ENCODE measurements around the gene HS3ST2.

DNA sequence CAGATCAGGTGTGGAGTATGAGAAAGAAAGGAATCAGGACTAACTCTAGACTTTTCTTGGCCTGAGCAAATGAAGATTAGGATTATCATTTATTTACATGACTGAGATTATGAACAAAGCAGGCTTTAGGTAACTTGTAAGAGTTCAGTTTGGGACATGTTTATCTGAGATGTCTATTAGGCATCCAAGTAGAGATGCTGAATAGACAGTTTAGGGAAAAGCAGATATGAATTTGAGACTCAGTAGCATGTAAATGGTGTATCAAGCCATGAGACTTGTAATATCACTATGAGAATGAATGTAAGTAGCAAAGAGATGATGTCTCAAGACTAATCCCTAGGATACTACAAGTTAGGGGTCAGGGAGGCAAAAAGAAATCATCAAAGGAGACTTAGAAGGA is 8.6 kb upstream of the HS3ST2 start:
- TF ChIP-seq CTCF (IDR thresholded peaks at IDR 0.05; ENCODE audit: control extremely low read depth in 1 of 3, insufficient read depth in 1 of 3, low read depth in 1 of 3, low read length in 3 of 3), result no peak
- TF ChIP-seq PHF8 (conservative IDR thresholded peaks at IDR 0.05; ENCODE audit: low read depth, low read length), result no peak
- no peak for TF ChIP-seq POLR2A (IDR thresholded peaks at IDR 0.05; ENCODE audit: control extremely low read depth in 1 of 2, low read depth in 2 of 2, low read length in 2 of 2)
- no peak for TF ChIP-seq EP300 (IDR thresholded peaks at IDR 0.05; ENCODE audit: borderline replicate concordance in 1 of 2, low read depth in 2 of 2, low read length in 2 of 2)
- TF ChIP-seq TEAD4 (IDR thresholded peaks at IDR 0.05; ENCODE audit: low read depth, low read length), result no peak
- TF ChIP-seq EGR1 (IDR thresholded peaks at IDR 0.05; ENCODE audit: borderline replicate concordance, low read depth, low read length), result no peak
